HG03025 (cell line): ENCODE data around the gene USP20.
A peak's percentile ranks its signal among the peaks of the same experiment; 100 is the strongest.

Experiments
- ATAC-seq: cut with Tn5 transposase; IDR thresholded peaks from one replicate; pipeline ENCODE4 v1.9.1; 2021; ENCODE audit warnings: mild to moderate bottlenecking, moderate library complexity; ENCODE audit not compliant: unreplicated experiment, low FRiP score

USP20 gene

DNA sequence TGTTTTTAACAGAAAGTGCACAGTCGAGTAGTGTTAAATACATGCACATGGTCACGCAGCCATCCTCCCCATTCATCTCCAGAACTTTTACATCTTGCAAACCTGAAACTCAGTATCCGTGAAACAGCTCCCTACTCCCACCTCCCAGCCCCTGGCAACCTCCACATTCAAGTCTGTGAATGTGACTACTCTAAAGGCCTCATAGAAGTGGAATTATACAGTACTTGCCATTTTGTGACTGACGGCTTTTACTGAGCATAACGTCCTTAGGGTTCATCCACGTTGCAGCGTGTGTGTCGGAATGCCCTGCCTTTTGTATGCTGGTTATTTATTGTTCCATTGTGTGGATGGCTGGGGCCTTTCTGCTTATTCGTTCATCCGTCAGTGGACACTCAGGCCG lies 35.8 kb downstream of the USP20 start:
- no peak for ATAC-seq

DNA sequence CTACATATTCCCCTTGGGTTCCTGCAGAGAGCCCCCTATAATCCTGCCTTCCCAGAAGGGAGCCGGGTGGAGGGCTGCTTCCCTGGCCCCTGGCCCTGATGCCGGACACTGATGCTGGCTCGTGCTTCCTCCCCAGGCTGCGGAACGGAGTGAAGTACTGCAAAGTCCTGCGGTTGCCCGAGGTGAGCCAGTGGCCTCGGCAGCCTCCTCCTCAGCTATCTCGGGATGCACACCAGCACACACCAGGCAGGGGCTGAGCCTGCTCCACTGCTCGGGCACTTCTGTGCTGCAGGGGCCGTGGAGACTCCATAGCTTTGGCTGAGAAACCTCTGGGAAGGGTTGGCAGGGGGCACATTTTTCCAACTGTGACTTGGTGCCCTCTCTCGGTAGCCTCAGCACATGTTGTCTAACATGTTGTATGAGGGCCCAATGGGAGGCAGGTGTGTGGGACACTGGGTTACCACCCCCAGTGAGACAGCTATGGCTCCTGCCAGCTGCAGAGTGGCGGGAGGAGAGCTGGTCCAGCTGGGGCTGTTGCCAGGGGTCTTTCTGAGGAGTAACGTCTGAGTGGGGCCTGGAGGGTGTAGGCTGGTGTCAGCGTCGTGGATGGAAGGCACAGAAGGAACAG lies 38.4 kb downstream of the USP20 start:
- ATAC-seq, result no peak

DNA sequence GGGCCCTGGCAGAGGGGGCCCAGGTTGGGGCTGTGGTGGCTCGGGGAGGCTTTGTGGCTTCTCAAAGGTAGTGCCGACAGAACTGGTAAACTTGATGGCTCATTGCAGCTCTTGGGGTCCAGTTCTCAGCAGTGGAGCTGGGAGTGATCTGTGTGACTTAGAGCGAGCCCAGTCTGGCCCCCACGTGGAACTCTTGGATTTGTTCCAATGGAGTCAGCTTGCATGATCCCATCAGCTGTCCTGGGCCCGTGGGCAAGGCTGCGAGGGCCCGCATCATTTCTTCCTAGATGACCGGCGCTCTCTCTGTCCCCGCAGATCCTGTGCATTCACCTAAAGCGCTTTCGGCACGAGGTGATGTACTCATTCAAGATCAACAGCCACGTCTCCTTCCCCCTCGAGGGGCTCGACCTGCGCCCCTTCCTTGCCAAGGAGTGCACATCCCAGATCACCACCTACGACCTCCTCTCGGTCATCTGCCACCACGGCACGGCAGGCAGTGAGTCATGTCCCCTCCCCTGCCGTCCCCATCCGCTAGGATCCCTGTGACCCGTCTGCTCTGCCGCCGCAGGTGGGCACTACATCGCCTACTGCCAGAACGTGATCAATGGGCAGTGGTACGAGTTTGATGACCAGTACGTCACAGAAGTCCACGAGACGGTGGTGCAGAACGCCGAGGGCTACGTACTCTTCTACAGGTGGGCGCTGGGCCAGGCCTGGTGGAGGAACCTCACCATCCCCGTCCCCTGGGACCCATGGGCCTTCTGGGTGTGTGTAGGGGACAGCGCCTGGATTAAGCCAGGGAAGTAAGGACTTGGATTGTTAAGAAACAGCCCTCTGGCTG lies 39.2 kb downstream of the USP20 start:
- no peak for ATAC-seq

DNA sequence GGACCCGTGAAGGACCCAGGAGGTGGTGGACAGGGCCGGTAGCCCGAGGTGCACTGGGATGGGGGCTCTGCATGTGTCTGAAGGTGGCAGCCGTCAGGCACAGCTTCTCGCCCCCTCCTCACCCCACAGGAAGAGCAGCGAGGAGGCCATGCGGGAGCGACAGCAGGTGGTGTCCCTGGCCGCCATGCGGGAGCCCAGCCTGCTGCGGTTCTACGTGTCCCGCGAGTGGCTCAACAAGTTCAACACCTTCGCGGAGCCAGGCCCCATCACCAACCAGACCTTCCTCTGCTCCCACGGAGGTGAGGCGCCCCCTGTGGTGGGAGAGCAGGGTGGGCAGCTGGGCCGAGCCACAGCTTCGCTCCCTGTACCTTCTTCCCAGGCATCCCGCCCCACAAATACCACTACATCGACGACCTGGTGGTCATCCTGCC lies 39.9 kb downstream of the USP20 start:
- no peak for ATAC-seq

DNA sequence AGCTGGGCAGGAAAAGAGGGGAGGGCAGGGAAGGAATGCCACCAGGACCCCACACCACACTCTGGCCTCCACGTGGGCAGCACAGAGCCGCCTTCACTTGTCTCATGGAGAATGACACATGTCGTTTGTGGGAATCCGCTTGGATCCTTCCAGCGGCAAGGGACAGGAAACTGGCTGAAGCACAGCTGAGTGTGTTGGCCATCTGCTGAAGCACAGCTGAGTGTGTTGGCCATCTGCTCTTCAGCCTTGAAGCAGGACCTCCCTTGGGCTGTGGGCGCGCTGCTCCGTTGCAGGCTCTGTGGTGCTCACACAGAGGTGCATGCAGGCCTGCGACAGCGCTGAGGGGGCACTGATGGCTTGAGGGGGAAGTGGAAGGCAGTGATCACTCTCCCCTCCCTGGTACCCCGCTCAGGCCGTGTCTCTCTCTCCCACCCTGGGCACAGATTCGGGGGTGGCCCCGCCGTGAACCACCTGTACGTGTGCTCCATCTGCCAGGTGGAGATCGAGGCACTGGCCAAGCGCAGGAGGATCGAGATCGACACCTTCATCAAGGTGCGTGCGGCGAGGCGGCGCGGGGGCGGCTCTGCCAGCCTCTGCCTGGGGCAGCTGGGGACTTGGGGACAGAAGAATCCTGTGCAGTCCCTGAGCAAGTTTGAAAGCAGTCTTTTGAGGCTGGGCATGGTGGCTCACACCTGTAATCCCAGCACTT lies 40.6 kb downstream of the USP20 start:
- ATAC-seq, result no peak

DNA sequence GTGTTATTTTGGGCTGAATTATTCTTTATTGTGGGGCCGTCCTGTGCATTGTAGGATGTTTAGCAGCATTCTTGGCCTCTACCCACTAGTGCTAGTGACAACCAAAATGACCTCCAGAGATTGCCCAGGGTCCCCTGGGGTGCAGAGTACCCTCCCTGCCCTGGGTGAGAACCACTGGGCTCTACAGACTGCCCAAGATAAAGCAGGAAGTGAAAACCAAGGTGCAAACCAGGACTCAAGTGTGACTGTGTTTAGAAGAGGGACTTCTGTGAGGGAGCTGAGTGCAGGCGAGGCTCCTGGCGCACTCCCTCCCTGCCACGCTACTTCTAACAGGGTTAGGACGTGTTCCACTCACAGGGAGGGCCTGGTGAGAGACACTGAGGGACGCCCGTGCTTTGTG lies 41.6 kb downstream of the USP20 start:
- no peak for ATAC-seq

DNA sequence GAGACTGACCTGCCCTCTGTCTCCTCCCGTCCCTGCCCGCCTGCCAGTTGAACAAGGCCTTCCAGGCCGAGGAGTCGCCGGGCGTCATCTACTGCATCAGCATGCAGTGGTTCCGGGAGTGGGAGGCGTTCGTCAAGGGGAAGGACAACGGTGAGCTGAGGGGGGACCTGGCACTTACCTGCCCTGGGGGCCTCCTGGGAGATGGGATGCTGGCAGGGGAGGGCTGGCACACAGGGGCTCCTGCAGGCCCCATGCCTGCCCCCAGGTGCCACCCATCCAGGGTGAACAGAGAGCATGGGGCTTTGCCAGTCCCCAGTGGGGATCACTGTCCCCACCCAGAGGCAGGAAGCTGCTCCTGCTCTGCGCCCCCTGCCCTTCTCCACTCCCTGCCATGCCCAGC lies 43.0 kb downstream of the USP20 start:
- no peak for ATAC-seq

DNA sequence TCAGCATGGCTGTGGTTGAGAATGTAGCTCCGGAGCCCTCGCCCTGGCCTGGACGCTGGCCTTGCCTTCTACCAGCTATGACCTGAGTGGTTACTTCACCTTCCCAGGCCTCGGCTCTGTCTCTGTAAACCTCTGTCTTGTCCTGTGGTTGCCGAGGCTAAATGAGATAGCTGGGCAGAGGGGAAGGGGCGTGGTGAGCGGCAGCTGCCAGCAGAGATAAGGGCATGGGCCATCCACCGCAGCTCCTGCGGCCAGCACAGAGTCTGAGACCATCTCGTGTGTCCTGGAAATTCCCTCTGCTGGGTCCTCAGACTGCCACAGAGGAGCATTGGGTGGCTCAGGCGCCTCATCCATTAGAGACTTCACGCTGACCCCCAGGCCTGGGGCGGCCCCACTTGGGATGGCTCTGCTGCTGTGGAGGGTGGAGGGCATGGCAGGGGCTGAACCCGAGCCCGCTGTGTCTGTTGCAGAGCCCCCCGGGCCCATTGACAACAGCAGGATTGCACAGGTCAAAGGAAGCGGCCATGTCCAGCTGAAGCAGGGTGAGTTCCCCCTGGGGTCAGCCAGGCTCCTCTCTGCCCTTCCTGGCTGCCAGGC lies 43.9 kb downstream of the USP20 start:
- ATAC-seq, result no peak

DNA sequence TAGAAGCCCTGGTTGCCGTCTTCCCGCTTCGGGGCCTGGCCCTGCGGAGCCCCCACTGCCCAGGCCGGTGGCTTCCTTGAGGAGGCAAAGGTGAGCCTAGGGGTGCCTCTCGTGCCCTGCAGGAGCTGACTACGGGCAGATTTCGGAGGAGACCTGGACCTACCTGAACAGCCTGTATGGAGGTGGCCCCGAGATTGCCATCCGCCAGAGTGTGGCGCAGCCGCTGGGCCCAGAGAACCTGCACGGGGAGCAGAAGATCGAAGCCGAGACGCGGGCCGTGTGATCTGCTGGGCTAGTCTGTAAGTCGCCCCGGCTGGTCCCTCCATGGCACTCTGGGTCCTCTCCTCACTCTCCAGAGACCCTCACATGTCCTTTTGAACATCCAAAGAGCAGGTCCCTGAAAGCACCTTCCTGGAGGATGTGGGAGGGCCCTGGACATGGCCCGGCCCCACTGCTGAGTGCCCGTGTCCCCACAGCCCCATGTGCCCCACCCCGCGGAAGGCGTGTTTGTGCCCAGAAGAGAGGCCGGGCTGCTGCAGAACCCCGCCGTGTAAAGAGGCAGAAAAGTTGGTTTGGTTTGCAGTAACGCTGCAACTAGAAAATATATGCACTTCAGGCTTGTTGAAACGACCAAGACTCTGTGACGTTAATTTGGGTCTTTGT lies 44.9 kb downstream of the USP20 start:
- no peak for ATAC-seq

DNA sequence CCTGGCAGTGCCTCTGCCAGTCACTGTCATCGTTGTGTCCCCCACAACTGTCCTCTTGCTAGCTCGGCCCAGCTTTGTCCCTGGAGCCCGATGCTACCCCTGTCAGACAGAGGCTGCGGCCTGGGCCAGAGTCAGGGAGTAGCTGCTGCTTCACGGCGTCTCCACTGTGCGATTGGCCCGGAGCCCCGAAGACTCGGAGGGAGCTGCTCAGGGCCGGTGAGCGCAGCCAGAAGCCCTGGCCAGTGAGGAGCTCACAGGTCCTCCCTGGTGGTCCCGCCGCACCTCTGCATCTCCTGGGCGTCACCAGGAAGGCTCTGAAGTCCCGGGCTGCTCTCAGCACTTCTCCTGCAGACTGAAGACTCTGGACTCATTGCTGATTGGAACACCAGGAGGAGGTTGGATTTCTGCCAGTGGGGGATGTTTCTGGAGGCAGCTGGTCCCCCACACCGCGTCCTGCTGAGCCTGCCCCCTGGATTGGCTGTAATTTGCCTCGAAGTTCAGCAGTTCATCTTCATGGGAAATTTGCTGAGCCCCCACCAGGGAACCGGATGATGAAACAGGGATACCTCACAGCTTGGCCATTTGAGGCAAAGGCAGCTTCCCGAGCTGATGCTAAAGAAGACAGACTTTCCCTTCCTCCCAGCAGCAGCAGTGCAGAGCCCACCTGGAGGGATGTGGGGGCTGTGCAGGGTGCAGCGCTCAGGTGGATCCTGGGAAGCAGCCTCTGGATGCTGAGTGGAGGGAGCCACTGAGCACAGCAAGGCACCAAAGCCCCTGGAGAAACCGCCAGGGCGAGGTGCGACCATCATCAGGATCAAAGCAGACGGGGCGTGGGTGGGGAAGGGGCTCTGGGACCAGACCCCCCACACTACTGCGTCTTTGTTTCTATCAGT lies 45.6 kb downstream of the USP20 start:
- ATAC-seq, result no peak

DNA sequence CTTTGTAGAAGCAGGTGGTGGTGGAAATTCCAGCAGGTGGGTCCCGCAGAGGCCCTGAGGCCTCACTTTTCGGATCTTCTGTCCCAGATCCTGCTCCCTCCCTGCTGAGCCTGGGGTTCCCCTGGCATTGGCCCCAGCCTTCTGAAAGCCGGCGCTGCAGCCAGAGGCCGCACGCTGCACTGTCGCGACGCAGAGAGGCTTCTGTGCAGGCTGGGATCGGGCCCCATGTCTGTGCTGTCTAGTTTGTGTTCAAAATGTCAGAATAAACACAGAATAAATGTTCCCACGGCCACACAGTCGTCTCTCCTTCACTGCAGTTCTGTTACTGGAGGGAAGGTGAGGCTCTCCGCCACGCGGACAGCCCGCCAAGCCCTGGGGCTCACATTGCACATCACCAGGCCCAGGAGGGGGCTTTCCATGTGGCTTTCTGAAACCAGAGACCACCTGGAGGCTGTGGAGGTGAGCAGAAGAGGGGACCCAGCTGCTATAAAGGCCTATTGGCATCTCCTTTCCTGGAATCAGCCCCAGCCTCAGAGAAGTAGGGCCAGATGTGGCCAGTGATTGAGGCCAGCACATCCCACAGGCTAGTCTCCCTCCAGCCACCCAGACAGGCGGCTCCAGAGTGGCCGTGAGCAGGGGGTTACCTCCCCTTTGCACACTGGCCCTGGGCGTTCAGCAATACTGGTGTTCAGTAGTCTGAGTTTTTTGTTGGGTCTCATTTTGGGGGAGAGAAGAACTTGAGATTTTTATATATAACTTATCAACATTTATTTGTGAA lies 46.5 kb downstream of the USP20 start:
- no peak for ATAC-seq

DNA sequence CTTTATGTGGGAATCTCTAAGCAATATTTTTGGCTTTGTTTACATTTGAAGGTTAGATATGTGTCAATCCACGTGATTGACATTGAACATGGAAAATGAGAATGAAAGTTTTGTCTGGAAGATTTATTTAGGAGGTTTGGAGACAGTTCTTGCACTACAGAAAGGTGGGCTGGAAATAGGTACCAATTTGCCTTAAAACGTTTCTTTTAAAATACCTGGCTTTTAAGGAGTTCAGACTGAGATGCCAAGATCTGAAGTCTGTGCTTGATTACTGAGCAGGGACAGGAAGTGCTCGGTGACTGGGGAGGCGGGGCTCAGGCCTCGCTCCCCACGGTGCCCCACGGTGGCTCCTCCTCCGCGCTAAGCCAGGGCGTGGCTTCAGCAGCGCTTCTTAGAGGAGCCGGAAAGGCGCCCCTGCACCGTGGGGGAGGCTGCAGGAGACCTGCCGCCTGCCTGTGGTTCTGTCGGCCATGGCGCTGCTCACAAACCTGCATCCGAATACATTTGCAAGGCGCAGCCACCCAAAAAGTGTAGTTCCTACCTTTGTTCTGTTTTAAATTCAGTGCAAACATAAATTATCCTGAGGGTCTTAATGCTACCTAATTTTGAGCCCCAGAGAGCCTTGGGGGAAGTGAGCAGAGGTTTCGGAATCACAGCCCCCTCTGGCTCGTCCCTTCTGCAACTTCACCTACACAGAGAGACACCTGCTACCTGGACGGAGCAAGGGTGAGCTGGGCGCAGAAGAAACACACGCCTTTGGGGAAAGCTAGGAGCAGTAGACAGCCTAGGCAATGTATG lies 49.2 kb downstream of the USP20 start:
- ATAC-seq, result peak; percentile 33

DNA sequence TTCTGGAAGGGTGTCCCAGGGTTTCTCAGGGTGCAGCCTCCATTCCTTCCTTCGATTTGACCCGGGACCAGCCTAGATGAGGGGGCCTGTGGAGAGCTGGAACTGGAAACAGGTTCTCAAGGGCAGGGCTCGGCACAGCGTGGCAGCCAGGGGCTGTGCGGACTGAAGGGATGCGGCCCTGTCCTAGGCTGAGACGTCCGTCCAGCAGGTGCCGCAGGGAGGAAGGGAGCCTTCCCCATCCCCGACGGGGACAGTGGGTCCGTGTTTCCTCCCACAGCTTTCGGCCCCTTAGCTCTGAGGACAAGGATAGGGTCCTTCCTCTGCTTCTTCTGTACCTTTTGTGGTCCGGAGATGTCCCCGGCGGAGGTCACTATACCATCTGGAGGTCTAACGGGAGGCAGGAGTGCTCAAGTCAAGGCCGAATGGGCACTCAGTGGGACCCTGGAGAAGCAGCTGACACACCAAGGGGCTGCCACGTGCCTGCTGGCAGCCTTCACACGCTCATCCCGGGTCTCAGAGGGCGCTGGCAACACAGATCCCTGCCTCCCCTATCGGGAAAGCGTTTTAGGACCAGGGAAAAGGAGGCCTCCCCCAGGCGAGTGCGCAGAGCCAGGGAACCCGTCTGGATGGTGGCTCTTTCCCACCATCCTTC lies 49.9 kb downstream of the USP20 start:
- ATAC-seq, result no peak

DNA sequence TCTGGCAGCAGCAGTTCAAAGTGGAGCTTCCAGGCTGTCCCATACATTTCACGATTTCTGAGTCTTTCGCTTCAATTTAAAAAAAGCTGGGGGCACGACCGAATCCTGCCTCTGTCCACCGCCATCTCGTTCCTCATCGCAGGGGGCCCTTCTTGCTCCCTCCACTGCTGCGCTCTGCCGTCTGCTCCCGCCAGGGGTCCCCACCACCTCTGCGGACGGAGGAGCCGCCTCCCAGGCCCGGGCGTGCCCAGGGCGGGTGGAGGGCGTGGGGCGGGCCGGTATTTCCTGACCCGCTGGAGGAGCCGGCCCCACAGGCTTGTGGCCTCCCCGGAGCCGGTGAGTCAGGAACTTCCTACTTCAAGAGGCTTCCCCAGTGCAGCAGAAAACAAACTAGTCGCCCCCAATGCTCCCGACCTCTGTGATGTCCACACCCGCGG lies 50.4 kb downstream of the USP20 start:
- no peak for ATAC-seq

DNA sequence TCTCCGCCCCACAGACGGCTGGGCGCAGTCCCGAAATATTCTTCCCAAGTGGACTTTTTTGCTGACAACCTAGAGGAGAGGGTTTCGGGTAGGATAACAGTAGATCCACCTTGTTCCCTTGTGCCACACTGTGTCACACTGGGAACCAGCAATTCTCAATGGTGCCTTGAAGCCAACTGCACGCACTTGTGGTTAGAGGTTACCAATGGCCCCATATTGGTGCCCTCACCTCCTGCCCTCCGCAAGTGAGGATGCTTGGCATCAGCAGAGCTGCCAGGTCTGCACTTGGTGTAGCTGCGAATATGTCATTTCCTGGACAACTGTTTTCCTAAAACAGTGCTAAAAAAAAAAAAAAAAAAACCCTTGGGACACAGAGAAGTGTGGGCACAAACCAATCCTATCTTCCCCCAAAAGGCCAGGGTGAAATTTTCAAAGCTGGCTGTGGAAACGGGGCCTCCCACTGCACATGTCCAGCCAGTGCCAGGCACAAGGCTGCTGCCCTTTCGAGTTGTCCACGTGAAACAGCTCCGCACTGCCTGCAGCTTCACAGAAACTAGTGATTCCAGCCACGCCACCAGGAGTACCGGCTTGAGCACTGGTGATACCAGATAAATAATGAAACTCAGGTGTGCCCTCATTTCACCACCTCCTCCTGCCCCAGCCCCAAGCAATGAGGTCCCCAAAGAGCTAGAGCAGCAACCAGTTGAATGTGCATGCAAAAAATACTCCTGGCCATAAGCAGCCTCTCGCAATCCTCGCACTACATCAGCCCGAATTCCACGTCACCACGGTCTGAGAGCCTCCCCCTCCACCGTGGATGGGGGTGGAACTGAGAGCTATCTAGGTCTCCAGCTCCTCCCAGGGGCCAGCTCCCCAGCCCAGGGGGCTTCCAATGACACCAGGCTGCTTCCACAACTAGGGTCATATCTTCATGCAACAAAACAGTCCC lies 51.2 kb downstream of the USP20 start:
- no peak for ATAC-seq
